ENCODE data around the gene PSTPIP1.

The PSTPIP1 gene

GRCh38 chr15:77032052-77032646 is 37.2 kb downstream of the PSTPIP1 start:
- no peak for DNase-seq

- no peak for DNase-seq
These were observed 37.9 kb downstream of the PSTPIP1 start for GRCh38 chr15:77032647-77033416.

GRCh38 chr15:77033417-77033728 is 38.4 kb downstream of the PSTPIP1 start:
- no peak for DNase-seq

DNA sequence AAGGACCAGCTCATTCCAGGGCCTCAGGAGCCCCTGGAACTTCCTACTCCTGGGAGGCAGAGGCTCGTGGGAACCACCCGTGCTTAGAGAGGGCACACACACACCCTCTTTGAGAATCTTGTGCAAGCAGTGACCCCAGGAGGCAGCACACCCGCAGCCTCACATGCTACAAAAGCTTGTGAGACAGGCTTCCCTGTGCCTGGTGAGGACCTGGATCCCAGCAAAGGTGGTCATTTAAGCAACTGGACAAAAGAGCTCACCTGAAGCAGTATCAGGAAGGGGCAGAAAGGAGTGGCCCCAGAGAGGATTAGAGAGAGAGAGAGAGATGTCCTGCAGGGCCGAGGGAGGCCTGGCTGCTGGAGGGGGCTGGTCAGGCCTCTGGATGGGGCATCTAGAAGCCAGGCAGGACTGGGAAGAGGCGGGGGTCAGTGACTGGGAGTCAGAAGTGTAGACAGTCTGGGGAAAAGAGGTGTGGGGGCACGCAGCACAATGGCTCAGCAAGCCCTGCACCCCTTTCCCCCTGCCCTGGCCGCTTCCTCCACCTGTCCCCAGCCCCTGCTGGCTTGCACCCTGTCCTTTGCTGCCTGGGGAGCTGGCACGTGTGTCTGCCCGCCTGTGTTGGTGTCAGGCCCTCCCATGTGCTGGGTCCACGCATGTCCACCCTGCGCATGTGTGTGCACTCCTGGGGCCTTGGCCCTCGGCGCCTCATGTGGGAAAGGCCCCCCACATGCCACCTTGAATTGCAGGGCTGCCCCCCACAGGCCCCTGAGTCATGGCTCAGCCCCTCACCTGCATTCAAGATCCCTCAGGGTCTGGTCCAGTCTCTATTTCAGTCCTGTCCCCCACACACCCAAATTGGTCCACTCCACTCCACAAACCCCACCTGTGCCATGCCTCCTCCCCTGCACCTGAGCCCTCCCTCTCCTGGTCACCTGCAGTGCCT is 39.1 kb downstream of the PSTPIP1 start:
- no peak for DNase-seq

- no peak for DNase-seq
These were observed 40.0 kb downstream of the PSTPIP1 start for GRCh38 chr15:77034695-77035489.

DNA sequence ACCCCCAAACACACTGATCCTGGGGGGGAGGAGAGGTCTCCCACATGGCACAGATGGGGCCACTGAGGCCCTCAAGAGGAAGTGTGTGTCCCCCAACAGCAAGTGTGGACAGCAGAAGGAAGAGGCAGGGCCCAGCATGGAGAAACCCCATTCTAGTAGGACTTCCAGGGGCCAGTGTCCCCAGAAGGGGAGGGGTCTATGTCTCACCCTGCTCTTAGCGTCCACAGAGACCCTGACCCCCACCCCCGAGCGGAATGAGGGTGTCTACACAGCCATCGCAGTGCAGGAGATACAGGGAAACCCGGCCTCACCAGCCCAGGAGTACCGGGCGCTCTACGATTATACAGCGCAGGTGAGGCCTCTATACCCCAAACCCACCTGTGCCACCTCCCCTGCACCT is 40.7 kb downstream of the PSTPIP1 start:
- DNase-seq: no peak

DNA sequence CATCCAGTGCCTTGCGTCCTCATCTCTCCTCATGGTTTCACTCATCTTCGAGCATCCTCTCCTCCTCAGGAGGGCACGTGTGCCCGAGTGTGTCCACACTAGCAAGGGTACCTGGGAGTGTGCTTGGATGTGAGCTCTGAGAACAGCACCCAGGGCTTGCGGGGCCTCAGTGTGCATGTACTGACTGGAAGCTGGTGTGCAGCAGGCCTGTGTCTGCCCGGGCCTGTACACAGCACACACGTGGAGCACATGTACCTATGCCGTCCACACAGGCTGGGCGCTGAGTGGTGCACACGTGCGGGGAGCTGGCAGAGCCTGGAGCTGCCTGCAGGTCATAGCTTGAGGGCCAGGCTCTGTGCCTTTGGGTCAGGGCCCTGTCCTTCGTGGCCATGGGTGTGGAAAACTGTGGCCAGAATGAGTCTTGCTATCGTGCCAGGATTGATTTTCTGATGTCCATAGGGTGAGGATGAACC is 41.1 kb downstream of the PSTPIP1 start:
- no peak for DNase-seq

- no peak for DNase-seq
These were observed 41.8 kb downstream of the PSTPIP1 start for GRCh38 chr15:77036537-77037387.

- no peak for DNase-seq
These were observed 42.7 kb downstream of the PSTPIP1 start for GRCh38 chr15:77037388-77038209.

GRCh38 chr15:77038312-77039216 is 43.6 kb downstream of the PSTPIP1 start:
- DNase-seq: no peak

DNA sequence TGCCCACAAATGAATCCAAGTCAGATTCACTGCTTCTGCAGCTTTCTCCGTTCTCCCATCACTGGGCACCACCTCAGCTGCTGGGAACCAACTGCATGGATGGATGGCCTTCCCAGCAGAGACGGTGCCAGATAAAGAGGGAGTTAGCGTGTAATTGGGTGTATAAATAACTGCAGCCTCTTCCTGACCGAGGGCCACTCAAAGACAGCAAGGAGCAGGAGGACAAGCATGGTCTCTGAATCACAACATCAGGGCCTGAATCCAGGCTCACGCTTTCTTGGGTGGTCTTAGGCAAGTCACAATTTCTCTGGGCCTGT is 44.2 kb downstream of the PSTPIP1 start:
- no peak for DNase-seq

DNA sequence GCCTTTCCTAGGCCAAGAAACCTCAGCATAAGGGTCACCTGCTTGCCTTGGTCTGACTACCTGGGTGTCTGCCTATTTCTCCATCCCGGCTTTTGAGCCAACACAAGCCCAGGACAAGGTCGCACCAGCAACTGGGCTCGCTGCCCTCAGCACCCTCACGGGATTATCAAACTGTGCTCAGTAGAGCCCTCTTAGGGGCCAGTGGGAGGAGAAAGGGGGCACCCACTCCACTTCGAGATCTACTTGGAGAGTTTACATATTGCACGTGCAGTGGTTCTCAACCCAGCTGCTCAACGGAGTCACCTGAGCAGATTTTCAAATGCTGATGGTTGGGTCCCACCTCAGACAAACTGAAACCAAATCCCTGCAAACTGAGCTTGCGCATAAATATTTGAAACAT is 44.9 kb downstream of the PSTPIP1 start:
- no peak for DNase-seq

GRCh38 chr15:77040673-77041072 is 45.7 kb downstream of the PSTPIP1 start:
- no peak for DNase-seq

GRCh38 chr15:77042245-77042919 is 47.5 kb downstream of the PSTPIP1 start:
- DNase-seq: no peak

DNA sequence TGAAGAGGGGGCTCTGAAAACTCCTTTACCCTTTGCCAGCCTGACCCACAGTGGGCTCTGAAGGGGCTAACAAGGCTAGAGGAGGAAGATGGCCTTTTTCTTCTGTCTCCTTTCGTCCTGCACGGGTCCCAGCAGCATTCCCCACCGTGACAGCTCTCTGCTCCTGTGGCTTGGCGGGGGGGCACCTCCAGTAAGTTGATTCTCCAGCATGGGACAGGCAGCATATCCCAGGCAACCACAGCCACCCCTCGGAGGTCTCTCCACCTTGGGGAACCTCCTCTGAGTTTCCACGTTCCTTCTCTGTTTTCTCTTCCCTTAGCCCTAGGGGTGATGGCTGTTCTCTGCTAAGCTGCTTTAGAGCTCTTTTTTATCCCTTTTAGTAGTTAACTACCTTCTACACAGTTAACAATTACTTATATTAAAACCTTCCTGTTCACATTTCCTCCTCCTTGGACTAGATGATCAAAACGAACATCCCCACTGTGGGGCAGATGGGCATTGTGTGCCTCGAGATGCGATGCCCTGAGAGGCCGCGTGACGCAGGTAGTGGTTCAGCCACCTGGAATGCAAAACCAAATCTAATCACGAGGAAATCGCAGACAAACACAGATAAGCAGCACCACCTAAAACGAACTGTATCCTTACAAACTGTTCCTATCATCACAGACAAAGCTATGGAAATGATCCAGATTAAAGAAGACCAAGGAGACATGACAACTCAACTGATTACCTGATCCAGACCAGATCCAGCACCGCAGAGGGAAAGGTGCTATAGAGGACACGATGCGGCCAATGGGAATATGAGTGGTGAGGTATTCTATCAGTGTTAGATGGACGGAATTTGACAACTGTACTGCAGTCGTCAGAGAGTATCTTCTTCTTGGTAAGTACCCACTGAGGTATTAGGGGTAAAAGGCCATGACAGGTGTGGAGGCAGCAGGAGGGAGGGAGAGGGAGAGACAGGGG is 48.3 kb downstream of the PSTPIP1 start:
- no peak for DNase-seq

DNA sequence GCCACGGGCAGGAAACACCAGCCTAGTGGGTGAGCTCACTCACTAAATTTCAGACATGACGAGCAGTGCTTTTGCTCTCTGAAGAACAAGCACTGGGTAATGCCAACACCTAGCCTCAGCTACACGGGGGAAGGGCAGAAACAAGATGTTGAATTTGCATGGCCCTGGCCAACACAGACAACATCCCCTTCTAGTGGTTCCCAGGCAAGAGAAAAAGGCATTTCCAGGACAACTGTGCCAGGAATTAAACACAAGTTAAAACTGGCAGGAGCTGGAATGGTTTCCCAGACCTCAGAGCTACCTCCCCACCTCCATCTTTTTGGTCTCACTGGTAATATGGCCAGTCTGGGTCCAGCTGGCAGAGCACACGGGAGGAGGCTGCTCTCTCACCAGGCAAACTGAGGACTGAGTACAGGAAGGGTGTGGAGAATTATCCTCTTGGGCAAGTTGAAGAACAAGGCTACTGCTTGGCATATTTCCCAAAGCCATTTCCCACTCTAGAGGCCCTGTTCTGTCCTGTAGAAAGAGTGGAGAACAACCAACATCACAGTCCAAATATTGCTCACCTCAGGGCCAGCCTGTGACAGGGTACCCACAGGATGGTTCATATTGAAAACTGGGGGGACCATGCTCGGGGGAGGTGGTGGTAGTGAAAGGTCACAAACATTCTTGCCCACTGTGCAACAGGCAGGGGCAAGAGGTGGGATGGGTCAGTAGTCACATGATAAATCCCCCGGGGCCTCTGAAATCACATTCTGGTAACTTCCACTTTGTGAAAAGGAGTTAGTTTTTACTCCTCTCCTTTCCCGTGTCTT is 49.5 kb downstream of the PSTPIP1 start:
- no peak for DNase-seq

GRCh38 chr15:77045985-77046384 is 51.1 kb downstream of the PSTPIP1 start:
- DNase-seq: no peak
